OCI-LY1 (cell line): Measurements from ENCODE around the gene ALCAM.

ENCODE experiments used
- H2AFZ ChIP-seq: fragments of 200-600 bp; sonication (generic), shearing (Covaris generic); 2 replicates; pipeline ENCODE4 v1.6.0; 2014; ENCODE audit warnings: antibody characterized with exemption, mild to moderate bottlenecking, low read length
- H3F3A ChIP-seq: fragments of 200-600 bp; sonication (generic), shearing (Covaris generic); 2 replicates; pipeline ENCODE4 v1.6.0; 2014; ENCODE audit warnings: mild to moderate bottlenecking, antibody characterized with exemption, low read length, moderate library complexity; ENCODE audit not compliant: insufficient read depth
- H3K27ac ChIP-seq: fragments of 200-600 bp; sonication (generic); 2 replicates; pipeline ENCODE4 v1.5.1; 2014; ENCODE audit warnings: low read length, mixed run types, mild to moderate bottlenecking, low read depth; ENCODE audit not compliant: poor library complexity, severe bottlenecking
- H3K27me3 ChIP-seq: fragments of 200-600 bp; sonication (generic); 2 replicates; pipeline ENCODE4 v1.6.0; 2014; ENCODE audit warnings: antibody characterized with exemption, mild to moderate bottlenecking, low read length, moderate library complexity; ENCODE audit not compliant: insufficient read depth
- H3K36me3 ChIP-seq: fragments of 200-600 bp; sonication (generic); 2 replicates; pipeline ENCODE4 v1.6.1; 2014; ENCODE audit warnings: mild to moderate bottlenecking, antibody characterized with exemption, low read length, moderate library complexity, mixed read lengths; ENCODE audit not compliant: insufficient read depth
- H3K4me1 ChIP-seq: fragments of 200-600 bp; sonication (generic); 2 replicates; pipeline ENCODE4 v1.5.1; 2014; ENCODE audit warnings: mild to moderate bottlenecking, low read length, moderate library complexity; ENCODE audit not compliant: insufficient read depth, severe bottlenecking
- H3K4me2 ChIP-seq: fragments of 200-600 bp; sonication (generic), shearing (Covaris generic); 2 replicates; pipeline ENCODE4 v1.6.1; 2014; ENCODE audit warnings: low read length
- H3K4me3 ChIP-seq: fragments of 200-600 bp; sonication (generic); 2 replicates; pipeline ENCODE4 v1.5.1; 2014; ENCODE audit warnings: low read length, low read depth, mild to moderate bottlenecking, mixed read lengths; ENCODE audit not compliant: poor library complexity, severe bottlenecking
- H3K79me2 ChIP-seq: fragments of 200-600 bp; shearing (Covaris generic); 2 replicates; pipeline ENCODE4 v1.6.1; 2016; ENCODE audit warnings: mixed run types, low read length, mixed read lengths; ENCODE audit not compliant: insufficient read depth
- H3K9ac ChIP-seq: fragments of 200-600 bp; sonication (generic), shearing (Covaris generic); 2 replicates; pipeline ENCODE4 v1.6.1; 2014; ENCODE audit warnings: mild to moderate bottlenecking, low read length, mixed read lengths
- H3K9me2 ChIP-seq: fragments of 200-600 bp; sonication (generic), shearing (Covaris generic); 2 replicates; pipeline ENCODE4 v1.6.1; 2014; ENCODE audit warnings: low read depth, mild to moderate bottlenecking, low read length, mixed read lengths
- H3K9me3 ChIP-seq: fragments of 200-600 bp; shearing (Covaris generic); 2 replicates; pipeline ENCODE4 v1.6.1; 2014; ENCODE audit warnings: low read length, mixed read lengths
- H4K20me1 ChIP-seq: fragments of 200-600 bp; sonication (generic), shearing (Covaris generic); 2 replicates; pipeline ENCODE4 v1.6.0; 2016; ENCODE audit warnings: mild to moderate bottlenecking, low read length; ENCODE audit not compliant: insufficient read depth
- CTCF ChIP-seq: fragments of 200-600 bp; sonication (generic), shearing (Covaris generic); IDR thresholded peaks from 2 replicates; pipeline ENCODE4 v1.5.1; 2017; ENCODE audit warnings: mild to moderate bottlenecking, antibody characterized with exemption, low read length, moderate library complexity, mixed read lengths
- EZH2 ChIP-seq: fragments of 200-600 bp; sonication (generic), shearing (Covaris generic); IDR thresholded peaks from 2 replicates; pipeline ENCODE4 v1.8.0; 2017; ENCODE audit warnings: borderline replicate concordance, mixed run types, mild to moderate bottlenecking, antibody characterized with exemption, low read length, moderate library complexity, mixed read lengths

ALCAM gene

GRCh38 chr3:105564546-105565288, 198.0 kb downstream of the ALCAM start:
- no peak for TF ChIP-seq CTCF
- no peak for TF ChIP-seq EZH2
- no peaks in the 10 kb centered on the region for H3F3A ChIP-seq
- H4K20me1 ChIP-seq, result no peaks in the 10 kb centered on the region
- H2AFZ ChIP-seq, result no peak overlapping the region
- no peak overlapping the region for H3K4me2 ChIP-seq
- no peak overlapping the region for H3K9ac ChIP-seq
- no peak overlapping the region for H3K27ac ChIP-seq
- H3K9me2 ChIP-seq, result no peaks in the 10 kb centered on the region
- no peaks in the 10 kb centered on the region for H3K4me1 ChIP-seq
- no peaks in the 10 kb centered on the region for H3K79me2 ChIP-seq
- H3K36me3 ChIP-seq, result peaks cover 11% of the 10 kb centered on the region; the same call in 1 of the 2 replicates
- no peak overlapping the region for H3K4me3 ChIP-seq
- no peaks in the 10 kb centered on the region for H3K9me3 ChIP-seq
- H3K27me3 ChIP-seq, result no peaks in the 10 kb centered on the region

GRCh38 chr3:105571005-105571404, 204.3 kb downstream of the ALCAM start:
- no peak overlapping the region for H3K4me2 ChIP-seq
- no peak overlapping the region for H2AFZ ChIP-seq

GRCh38 chr3:105572501-105572900, 205.8 kb downstream of the ALCAM start:
- Histone ChIP-seq H3K27me3 (no peaks in the 10 kb centered on the region), H3K9ac (no peak overlapping the region), H4K20me1 (no peaks in the 10 kb centered on the region), H3K9me2 (no peaks in the 10 kb centered on the region), H2AFZ (no peak overlapping the region), H3K9me3 (no peaks in the 10 kb centered on the region), H3K4me1 (no peaks in the 10 kb centered on the region), H3K79me2 (no peaks in the 10 kb centered on the region), H3F3A (no peaks in the 10 kb centered on the region), H3K36me3 (peaks cover 17% of the 10 kb centered on the region; the same call in 1 of the 2 replicates), H3K4me3 (no peak overlapping the region), H3K4me2 (no peak overlapping the region), H3K27ac (no peak overlapping the region)
- TF ChIP-seq EZH2 (no peak), CTCF (no peak)

More at GRCh38 chr3:105571005-105571404, 204.3 kb downstream of the ALCAM start:
- no peaks in the 10 kb centered on the region for H4K20me1 ChIP-seq
- H3K9ac ChIP-seq, result no peak overlapping the region
- peaks cover 17% of the 10 kb centered on the region; the same call in 1 of the 2 replicates for H3K36me3 ChIP-seq
- no peaks in the 10 kb centered on the region for H3K9me2 ChIP-seq
- no peaks in the 10 kb centered on the region for H3K79me2 ChIP-seq
- H3K9me3 ChIP-seq, result no peaks in the 10 kb centered on the region
- H3K4me1 ChIP-seq, result no peaks in the 10 kb centered on the region
- TF ChIP-seq EZH2 (no peak), CTCF (no peak)
- H3K27me3 ChIP-seq, result no peaks in the 10 kb centered on the region
- no peak overlapping the region for H3K27ac ChIP-seq
- no peaks in the 10 kb centered on the region for H3F3A ChIP-seq
- H3K4me3 ChIP-seq, result no peak overlapping the region
